Measurements from ENCODE around the gene HK1. TPM values are rescaled to one million over a fixed set of nuclear protein-coding genes. Genes with fewer than 3 reads are reported as not detected.
"Not testable (repeated sequence)": the region's sequence is repeated elsewhere in the genome, so short reads cannot be mapped to it uniquely, and the experiment has no call there.

The HK1 gene
- polyA plus RNA-seq, 4 donors, result 3.8 to 21.8 (median 9.1) TPM

DNA sequence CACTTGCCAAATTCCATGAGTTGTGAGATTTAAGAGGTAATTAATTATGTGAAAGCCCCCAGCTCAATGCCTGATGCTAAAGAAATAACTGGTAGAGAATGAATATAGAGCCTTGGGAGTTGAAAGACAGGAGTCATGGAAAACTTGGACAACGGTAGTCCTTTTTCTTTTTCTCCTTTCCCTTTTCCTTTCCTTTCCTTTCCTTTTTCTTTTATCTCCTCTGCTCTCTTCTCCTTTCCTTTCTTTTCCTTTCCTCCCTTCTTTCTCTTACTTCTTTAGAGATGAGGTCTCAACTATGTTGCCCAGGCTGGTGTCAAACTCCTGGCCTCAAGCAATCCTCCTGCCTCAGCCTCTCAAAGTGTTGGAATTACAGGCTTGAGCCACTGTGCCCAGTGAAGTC, 165.1 kb downstream of the HK1 start:
- DNase-seq (no peak), FAIRE-seq (no peak)
- peaks cover 3 to 31% (median 5%) of the 10 kb centered on the region in 3 donors for H3K4me1 ChIP-seq (ENCODE audit: control insufficient read depth in 3 of 3, insufficient read depth in 2 of 3, low read depth in 1 of 3, low read length in 2 of 3)
- WGBS, 3 donors, result 84 to 96% (median 96%) methylated on average over 1 of the region's 1 CpG
- no peak overlapping the region for H3K27ac ChIP-seq (ENCODE audit: low read depth in 1 of 3, low read length in 2 of 3)
- peaks cover 0 to 3% of the 10 kb centered on the region in 2 donors for H3K9me3 ChIP-seq (ENCODE audit: control insufficient read depth in 2 of 2, insufficient read depth in 1 of 2, low read depth in 1 of 2, low read length in 1 of 2)
- H3K27me3 ChIP-seq (ENCODE audit: control insufficient read depth in 3 of 3, insufficient read depth in 3 of 3, low read length in 3 of 3), result no peaks in the 10 kb centered on the region
- no peak overlapping the region for H3K4me3 ChIP-seq (ENCODE audit: low read depth in 1 of 3, low read length in 3 of 3)
- H3K36me3 ChIP-seq (ENCODE audit: control insufficient read depth in 3 of 3, insufficient read depth in 2 of 3, low read depth in 1 of 3, low read length in 3 of 3), result peaks cover 0 to 4% (median 0%) of the 10 kb centered on the region in 3 donors

DNA sequence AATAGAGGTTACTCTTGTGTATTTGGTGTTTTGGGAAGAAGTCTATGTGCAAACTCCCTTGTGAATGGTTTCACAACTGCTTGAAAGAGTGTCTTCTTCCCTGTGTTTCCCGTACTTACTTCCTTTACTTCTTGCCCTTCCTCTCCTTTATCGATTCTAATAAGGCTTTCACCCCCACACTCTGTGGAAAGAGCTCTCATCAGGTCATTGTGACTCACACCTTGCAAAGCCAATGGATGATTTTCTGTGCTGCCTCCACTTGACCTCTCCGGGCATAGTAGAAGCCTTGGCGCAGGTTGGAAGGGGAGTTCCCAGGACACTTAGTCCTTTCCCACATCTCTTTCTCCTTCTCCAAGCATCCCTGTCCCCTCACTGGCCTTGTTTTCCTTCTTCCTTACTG, 166.7 kb downstream of the HK1 start:
- Histone ChIP-seq H3K9me3 (ENCODE audit: control insufficient read depth in 2 of 2, insufficient read depth in 1 of 2, low read depth in 1 of 2, low read length in 1 of 2) (peaks cover 0 to 3% of the 10 kb centered on the region in 2 donors), H3K36me3 (ENCODE audit: control insufficient read depth in 3 of 3, insufficient read depth in 2 of 3, low read depth in 1 of 3, low read length in 3 of 3) (peaks cover 0 to 4% (median 0%) of the 10 kb centered on the region in 3 donors), H3K4me1 (ENCODE audit: control insufficient read depth in 3 of 3, insufficient read depth in 2 of 3, low read depth in 1 of 3, low read length in 2 of 3) (peaks cover 0 to 22% (median 0%) of the 10 kb centered on the region in 3 donors), H3K27ac (ENCODE audit: low read depth in 1 of 3, low read length in 2 of 3) (no peak overlapping the region), H3K4me3 (ENCODE audit: low read depth in 1 of 3, low read length in 3 of 3) (no peak overlapping the region), H3K27me3 (ENCODE audit: control insufficient read depth in 3 of 3, insufficient read depth in 3 of 3, low read length in 3 of 3) (no peaks in the 10 kb centered on the region)
- 85 to 95% (median 93%) methylated on average over 4 of the region's 4 CpGs for WGBS, 3 donors
- no peak for DNase-seq
- FAIRE-seq, result no peak

DNA sequence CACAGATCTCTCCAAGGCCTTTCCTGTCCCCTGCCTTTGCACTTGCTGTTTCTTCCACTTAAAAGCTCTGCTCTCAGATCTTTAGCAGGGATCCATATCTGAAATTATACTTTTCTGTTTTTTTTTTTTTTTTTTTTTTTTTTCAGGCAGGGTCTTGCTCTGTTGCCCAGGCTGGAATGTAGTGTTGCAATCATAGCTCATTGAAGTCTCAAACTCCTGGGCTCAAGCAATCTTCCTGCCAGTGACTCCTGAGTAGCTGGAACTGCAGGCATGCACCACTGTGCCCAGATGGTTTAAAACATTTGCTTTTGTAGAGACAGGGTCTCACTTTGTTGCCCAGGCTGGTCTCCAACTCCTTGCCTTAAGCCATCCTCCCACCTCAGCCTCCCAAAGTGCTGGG, 167.9 kb downstream of the HK1 start:
- no peak for FAIRE-seq
- H3K4me3 ChIP-seq (ENCODE audit: low read depth in 1 of 3, low read length in 3 of 3), result no peak overlapping the region

DNA sequence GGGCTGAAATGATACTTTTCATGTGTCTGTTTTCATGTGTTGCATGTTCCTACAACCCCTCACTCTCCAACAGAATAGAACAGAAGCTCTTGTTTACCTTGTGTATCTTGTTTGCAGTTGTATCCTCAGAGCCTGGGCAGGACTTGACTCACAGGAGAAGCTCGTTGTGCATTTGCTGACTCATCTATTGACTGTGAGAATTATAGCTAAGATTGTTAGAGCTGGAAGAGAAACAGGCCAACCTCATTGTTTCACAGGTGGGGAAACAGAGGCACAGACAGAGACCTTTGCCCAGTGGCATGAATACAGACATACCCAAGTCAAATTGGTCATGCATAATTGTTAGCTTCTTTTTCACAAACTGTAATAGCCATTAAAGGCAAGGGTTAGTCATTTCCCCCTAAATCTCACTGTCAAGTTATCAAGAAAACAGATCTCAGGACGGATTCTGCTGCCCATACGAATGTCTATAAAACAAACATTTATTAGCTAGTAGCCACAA, 168.4 kb downstream of the HK1 start:
- no peak overlapping the region for H3K4me3 ChIP-seq (ENCODE audit: low read depth in 1 of 3, low read length in 3 of 3)
- no peak overlapping the region for H3K27ac ChIP-seq (ENCODE audit: low read depth in 1 of 3, low read length in 2 of 3)
- H3K36me3 ChIP-seq (ENCODE audit: control insufficient read depth in 3 of 3, insufficient read depth in 2 of 3, low read depth in 1 of 3, low read length in 3 of 3), result peaks cover 0 to 2% (median 0%) of the 10 kb centered on the region in 3 donors
- FAIRE-seq (no peak), DNase-seq (peak in 1 of 2 donors; percentile 76)
- H3K4me1 ChIP-seq (ENCODE audit: control insufficient read depth in 3 of 3, insufficient read depth in 2 of 3, low read depth in 1 of 3, low read length in 2 of 3), result peaks cover 0 to 26% (median 0%) of the 10 kb centered on the region in 3 donors
- 38 to 48% (median 43%) methylated on average over 3 of the region's 3 CpGs for WGBS, 3 donors
- no peaks in the 10 kb centered on the region for H3K27me3 ChIP-seq (ENCODE audit: control insufficient read depth in 3 of 3, insufficient read depth in 3 of 3, low read length in 3 of 3)
- H3K9me3 ChIP-seq (ENCODE audit: control insufficient read depth in 2 of 2, insufficient read depth in 1 of 2, low read depth in 1 of 2, low read length in 1 of 2), result peaks cover 0 to 3% of the 10 kb centered on the region in 2 donors

More for the DNA sequence above, 167.9 kb downstream of the HK1 start:
- peaks cover 0 to 3% (median 0%) of the 10 kb centered on the region in 3 donors for H3K36me3 ChIP-seq (ENCODE audit: control insufficient read depth in 3 of 3, insufficient read depth in 2 of 3, low read depth in 1 of 3, low read length in 3 of 3)
- DNase-seq, result no peak
- H3K27me3 ChIP-seq (ENCODE audit: control insufficient read depth in 3 of 3, insufficient read depth in 3 of 3, low read length in 3 of 3), result no peaks in the 10 kb centered on the region
- H3K9me3 ChIP-seq (ENCODE audit: control insufficient read depth in 2 of 2, insufficient read depth in 1 of 2, low read depth in 1 of 2, low read length in 1 of 2), result peaks cover 0 to 3% of the 10 kb centered on the region in 2 donors
- H3K4me1 ChIP-seq (ENCODE audit: control insufficient read depth in 3 of 3, insufficient read depth in 2 of 3, low read depth in 1 of 3, low read length in 2 of 3), result peaks cover 0 to 26% (median 0%) of the 10 kb centered on the region in 3 donors
- no peak overlapping the region for H3K27ac ChIP-seq (ENCODE audit: low read depth in 1 of 3, low read length in 2 of 3)

DNA sequence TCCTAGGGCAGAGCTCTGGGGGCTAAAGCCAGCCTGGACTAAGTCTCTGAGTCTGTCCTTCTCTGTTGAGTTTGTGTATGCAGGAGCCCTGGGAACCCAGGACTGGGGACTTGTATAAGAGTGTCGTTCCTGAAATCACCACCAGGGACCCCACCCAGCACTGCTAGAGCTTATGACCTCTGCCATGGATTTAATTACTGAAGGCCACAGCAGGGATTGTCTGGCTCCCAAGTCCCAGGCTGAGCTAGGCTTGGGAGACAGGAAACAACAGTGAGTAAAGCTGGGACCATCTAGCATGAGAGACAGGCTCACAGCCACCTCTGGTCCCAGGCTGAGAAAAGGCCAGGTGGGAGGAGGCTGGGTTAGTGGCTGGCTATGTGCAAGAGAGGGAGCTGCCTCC, 171.5 kb downstream of the HK1 start:
- Histone ChIP-seq H3K4me1 (ENCODE audit: control insufficient read depth in 3 of 3, insufficient read depth in 2 of 3, low read depth in 1 of 3, low read length in 2 of 3) (peaks cover 2 to 36% (median 8%) of the 10 kb centered on the region in 3 donors), H3K4me3 (ENCODE audit: low read depth in 1 of 3, low read length in 3 of 3) (no peak overlapping the region), H3K27ac (ENCODE audit: low read depth in 1 of 3, low read length in 2 of 3) (peak overlapping the region; percentile 82 to 94 (median 87)), H3K36me3 (ENCODE audit: control insufficient read depth in 3 of 3, insufficient read depth in 2 of 3, low read depth in 1 of 3, low read length in 3 of 3) (peaks cover 0 to 9% (median 0%) of the 10 kb centered on the region in 3 donors), H3K27me3 (ENCODE audit: control insufficient read depth in 3 of 3, insufficient read depth in 3 of 3, low read length in 3 of 3) (no peaks in the 10 kb centered on the region), H3K9me3 (ENCODE audit: control insufficient read depth in 2 of 2, insufficient read depth in 1 of 2, low read depth in 1 of 2, low read length in 1 of 2) (no peaks in the 10 kb centered on the region)
- WGBS, 3 donors, result 6 to 13% (median 6%) methylated on average over 1 of the region's 1 CpG
- DNase-seq, result peak; percentile 83 to 85
- no peak for FAIRE-seq

DNA sequence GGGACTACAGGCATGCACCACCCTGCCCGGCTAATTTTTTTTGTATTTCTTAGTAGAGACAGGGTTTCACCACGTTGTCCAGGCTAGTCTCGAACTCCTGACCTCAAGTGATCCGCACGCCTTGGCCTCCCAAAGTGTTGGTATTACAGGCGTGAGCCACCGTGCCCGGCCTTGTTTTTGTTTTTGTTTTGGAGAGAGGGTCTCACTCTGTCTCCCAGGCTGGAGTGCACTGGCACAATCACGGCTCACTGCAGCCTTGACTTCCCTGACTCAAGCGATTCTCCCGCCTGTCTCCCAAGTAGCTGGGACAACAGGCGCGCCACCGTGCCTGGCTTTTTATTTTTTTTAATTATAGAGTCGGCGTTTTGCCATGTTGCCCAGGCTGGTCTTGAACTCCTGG, 172.1 kb downstream of the HK1 start:
- H3K27ac ChIP-seq (ENCODE audit: low read depth in 1 of 3, low read length in 2 of 3), result peak overlapping the region; percentile 82 to 94 (median 87)
- H3K27me3 ChIP-seq (ENCODE audit: control insufficient read depth in 3 of 3, insufficient read depth in 3 of 3, low read length in 3 of 3); DNase-seq; H3K9me3 ChIP-seq (ENCODE audit: control insufficient read depth in 2 of 2, insufficient read depth in 1 of 2, low read depth in 1 of 2, low read length in 1 of 2); H3K4me3 ChIP-seq (ENCODE audit: low read depth in 1 of 3, low read length in 3 of 3); H3K36me3 ChIP-seq (ENCODE audit: control insufficient read depth in 3 of 3, insufficient read depth in 2 of 3, low read depth in 1 of 3, low read length in 3 of 3); FAIRE-seq: not testable (repeated sequence)
- peaks cover 2 to 36% (median 8%) of the 10 kb centered on the region in 3 donors for H3K4me1 ChIP-seq (ENCODE audit: control insufficient read depth in 3 of 3, insufficient read depth in 2 of 3, low read depth in 1 of 3, low read length in 2 of 3)
- WGBS, 3 donors, result 73 to 85% (median 75%) methylated on average over 16 of the region's 16 CpGs

DNA sequence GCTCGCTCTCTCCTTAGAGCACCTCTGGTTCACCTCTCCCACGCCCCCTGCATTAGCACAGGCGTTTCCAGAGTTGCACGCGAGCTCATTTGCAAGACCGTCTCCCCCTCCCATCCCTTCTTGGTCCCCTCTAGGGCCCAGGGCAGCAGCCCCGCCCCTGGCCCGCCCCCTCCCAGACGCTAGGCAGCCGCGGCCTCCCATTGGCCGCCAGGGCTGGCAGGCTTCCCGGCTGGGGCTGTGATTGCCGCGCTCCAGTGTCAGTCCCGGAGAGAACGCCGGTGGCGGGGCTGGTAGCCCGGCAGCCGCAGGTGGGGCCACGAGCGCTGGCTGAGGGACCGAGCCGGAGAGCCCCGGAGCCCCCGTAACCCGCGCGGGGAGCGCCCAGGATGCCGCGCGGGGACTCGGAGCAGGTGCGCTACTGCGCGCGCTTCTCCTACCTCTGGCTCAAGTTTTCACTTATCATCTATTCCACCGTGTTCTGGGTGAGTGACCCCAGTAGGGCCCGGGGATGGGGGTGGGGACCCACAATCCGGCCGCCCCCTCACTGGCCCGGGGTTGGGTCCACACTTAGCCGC, 173.0 kb downstream of the HK1 start, which contains the start of gene TSPAN15:
Gene TSPAN15 (plus strand): TSS at position 257 of the 575 bp plus-strand sequence. CDS start 130 bp downstream, at position 387.
- H3K27ac ChIP-seq (ENCODE audit: low read depth in 1 of 3, low read length in 2 of 3), result peak within 1 kb of the TSS; percentile 87 to 94 (median 94)
- FAIRE-seq, result no peak
- H3K4me3 ChIP-seq (ENCODE audit: low read depth in 1 of 3, low read length in 3 of 3), result peak within 1 kb of the TSS; percentile 76 to 92 (median 91)
- peaks cover 0 to 12% (median 0%) of the 10 kb centered on the region in 3 donors for H3K36me3 ChIP-seq (ENCODE audit: control insufficient read depth in 3 of 3, insufficient read depth in 2 of 3, low read depth in 1 of 3, low read length in 3 of 3)
- no peaks in the 10 kb centered on the region for H3K9me3 ChIP-seq (ENCODE audit: control insufficient read depth in 2 of 2, insufficient read depth in 1 of 2, low read depth in 1 of 2, low read length in 1 of 2)
- DNase-seq, result peak; percentile 92 to 96
- no peaks in the 10 kb centered on the region for H3K27me3 ChIP-seq (ENCODE audit: control insufficient read depth in 3 of 3, insufficient read depth in 3 of 3, low read length in 3 of 3)
- 1% methylated on average over 27 to 45 of the region's 45 CpGs for WGBS, 3 donors
- H3K4me1 ChIP-seq (ENCODE audit: control insufficient read depth in 3 of 3, insufficient read depth in 2 of 3, low read depth in 1 of 3, low read length in 2 of 3), result peaks cover 2 to 35% (median 8%) of the 10 kb centered on the region in 3 donors

Measured in small intestine (tissue), 7 donors.